ENCODE measurements around the gene GJB6. TPM values are rescaled to one million over a fixed set of nuclear protein-coding genes. Genes with fewer than 3 reads are reported as not detected.

GJB6 gene
- total RNA-seq, 1 experiment from 2014 or later, result 0.84 TPM

GRCh38 chr13:20175907-20176652 lies 56.0 kb downstream of the GJB6 start:
- Histone ChIP-seq H3K27ac (ENCODE audit: low read length) (peak overlapping the region; percentile 72), H2AFZ (ENCODE audit: low read length) (no peak overlapping the region)

DNA sequence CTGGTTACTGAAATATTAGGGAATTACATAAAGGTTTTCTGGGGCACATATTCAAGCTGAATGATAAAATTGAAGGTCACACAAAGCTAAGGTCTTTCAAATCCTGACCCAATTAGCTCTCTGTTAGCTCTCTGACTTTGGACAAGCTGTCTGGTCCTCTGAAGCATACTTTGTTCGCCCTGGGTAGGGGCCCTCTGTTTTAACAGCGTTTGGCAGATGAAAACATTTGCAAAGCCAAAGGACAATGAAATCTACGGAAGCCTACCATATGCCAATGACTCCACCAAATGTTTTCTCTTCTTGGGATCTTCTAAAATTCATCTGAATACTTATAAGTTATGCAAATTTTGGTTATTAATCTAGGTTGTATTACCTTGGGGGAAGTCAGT lies 56.7 kb downstream of the GJB6 start:
- Histone ChIP-seq H3K4me2 (ENCODE audit: low read length) (peak overlapping the region; percentile 67), H3K9me2 (replicated peaks; ENCODE audit: low read length) (no peaks in the 10 kb centered on the region), H3F3A (ENCODE audit: low read length, unreplicated experiment) (no peaks in the 10 kb centered on the region), H3K27me3 (ENCODE audit: low read length) (no peaks in the 10 kb centered on the region), H3K79me2 (ENCODE audit: low read length) (no peaks in the 10 kb centered on the region), H3K27ac (ENCODE audit: low read length) (peak overlapping the region; percentile 72), H3K36me3 (ENCODE audit: low read depth, low read length) (no peaks in the 10 kb centered on the region), H4K20me1 (ENCODE audit: low read length) (no peaks in the 10 kb centered on the region), H2AFZ (ENCODE audit: low read length) (peak overlapping the region; percentile 66), H3K4me1 (ENCODE audit: insufficient read depth, low read length) (peaks cover 30% of the 10 kb centered on the region), H3K9ac (ENCODE audit: low read length) (peak overlapping the region; percentile 58), H3K4me3 (ENCODE audit: low read length) (peak overlapping the region; percentile 22; the same call in 1 of the 2 replicates), H3K9me3 (ENCODE audit: low read length) (no peaks in the 10 kb centered on the region)
- CTCF ChIA-PET, result interaction anchor here (0.6 kb wide), 1 partner anchor 750 kb away, joined by 4 read pairs; no protein-coding TSS in a partner anchor
- no TSS peak for BruUV-seq (replicated peaks)
- no peak for DNase-seq
- TF ChIP-seq EZH2 (IDR thresholded peaks at IDR 0.05; ENCODE audit: low read length, unreplicated experiment) (no peak), EZH2phosphoT487 (IDR thresholded peaks at IDR 0.05; ENCODE audit: borderline replicate concordance, low read length) (no peak), CTCF (conservative IDR thresholded peaks at IDR 0.05; ENCODE audit: low read depth, low read length) (no peak)
- no peak for ATAC-seq
- intact Hi-C loops (cut with micrococcal nuclease), result loop anchor here (1.0 kb wide), 1 partner anchor 15 kb away; no protein-coding TSS in a partner anchor
- POLR2A ChIA-PET (ENCODE audit: unreplicated experiment), result interaction anchor here (0.5 kb wide), 1 partner anchor 8 kb away, joined by 3 read pairs; no protein-coding TSS in a partner anchor

More at GRCh38 chr13:20175907-20176652, 56.0 kb downstream of the GJB6 start:
- Histone ChIP-seq H3K9ac (ENCODE audit: low read length) (peak overlapping the region; percentile 58; the same call in 1 of the 2 replicates), H3K4me1 (ENCODE audit: insufficient read depth, low read length) (peaks cover 24% of the 10 kb centered on the region), H4K20me1 (ENCODE audit: low read length) (no peaks in the 10 kb centered on the region), H3K9me2 (replicated peaks; ENCODE audit: low read length) (no peaks in the 10 kb centered on the region), H3K36me3 (ENCODE audit: low read depth, low read length) (no peaks in the 10 kb centered on the region), H3K79me2 (ENCODE audit: low read length) (no peaks in the 10 kb centered on the region), H3K4me3 (ENCODE audit: low read length) (no peak overlapping the region), H3K9me3 (ENCODE audit: low read length) (no peaks in the 10 kb centered on the region), H3K4me2 (ENCODE audit: low read length) (no peak overlapping the region), H3F3A (ENCODE audit: low read length, unreplicated experiment) (no peaks in the 10 kb centered on the region), H3K27me3 (ENCODE audit: low read length) (no peaks in the 10 kb centered on the region)
- no peak for DNase-seq
- POLR2A ChIA-PET (ENCODE audit: unreplicated experiment), result no interaction called here
- CTCF ChIA-PET, result interaction anchor here (0.6 kb wide), 1 partner anchor 749 kb away, joined by 4 read pairs; no protein-coding TSS in a partner anchor
- ATAC-seq, result no peak
- BruUV-seq (replicated peaks), result no TSS peak
- intact Hi-C loops (cut with micrococcal nuclease), result loop anchor here (1.0 kb wide), 1 partner anchor 14 kb away; no protein-coding TSS in a partner anchor
- no peak for TF ChIP-seq CTCF (conservative IDR thresholded peaks at IDR 0.05; ENCODE audit: low read depth, low read length)
- TF ChIP-seq EZH2phosphoT487 (IDR thresholded peaks at IDR 0.05; ENCODE audit: borderline replicate concordance, low read length), result no peak
- no peak for TF ChIP-seq EZH2 (IDR thresholded peaks at IDR 0.05; ENCODE audit: low read length, unreplicated experiment)
